SK-N-SH (cell line): ENCODE results near the gene VASH2. TPM values are rescaled to one million over a fixed set of nuclear protein-coding genes. Genes with fewer than 3 reads are reported as not detected.

Source experiments
- CTCF ChIA-PET: fragments of 300-600, 350-600 bp; formaldehyde crosslinking; extraction: SDS; loops from one replicate; lab custom pipeline; 2021; lab: Yijun Ruan, JAX
- POLR2A ChIA-PET: fragments of 350-600 bp; sonication (Branson Sonifier 250); formaldehyde crosslinking; extraction: SDS; loops from one replicate; lab custom pipeline; 2020; ENCODE audit warnings: antibody characterized with exemption, inconsistent platforms; lab: Yijun Ruan, JAX
- DNase-seq: peaks from one replicate; pipeline ENCODE4 v3.0.0; 2012
- H2AFZ ChIP-seq: fragments of 200-600 bp; sonication (generic); 2 replicates; pipeline ENCODE4 v1.8.1; 2016; ENCODE audit warnings: antibody characterized with exemption, mild to moderate bottlenecking, low read depth
- H3F3A ChIP-seq: fragments of 200-600 bp; sonication (generic); replicated peaks from 2 replicates; pipeline ENCODE3; 2016; ENCODE audit warnings: antibody characterized with exemption, mild to moderate bottlenecking; ENCODE audit not compliant: insufficient read depth
- H3K27ac ChIP-seq, 2 experiments: fragments of 200-500 bp in 1 of 2; fragments of 200-600 bp in 1 of 2; sonication (Bioruptor generic) in 1 of 2; sonication (generic), shearing (Covaris generic) in 1 of 2; 2 replicates each; pipeline versions ENCODE4 v1.5.1 to v1.6.1; 2014 to 2016; ENCODE audit warnings: low read depth in 2 of 2, inconsistent platforms in 1 of 2, low read length in 1 of 2, mild to moderate bottlenecking in 1 of 2, mixed read lengths in 1 of 2
- H3K27me3 ChIP-seq: fragments of 200-600 bp; sonication (generic), shearing (Covaris generic); 2 replicates; pipeline ENCODE4 v1.6.1; 2016; ENCODE audit warnings: mixed run types; ENCODE audit not compliant: insufficient read depth
- H3K36me3 ChIP-seq, 2 experiments: fragments of 200-500 bp in 1 of 2; fragments of 200-600 bp in 1 of 2; sonication (Bioruptor generic) in 1 of 2; sonication (generic) in 1 of 2; replicated peaks in 1 of 2; 2 replicates each; pipeline versions ENCODE3 to v1.5.1; 2014 to 2016; ENCODE audit warnings: low read length in 1 of 2, mild to moderate bottlenecking in 1 of 2; ENCODE audit not compliant: insufficient read depth in 2 of 2, control insufficient read depth in 1 of 2
- H3K4me1 ChIP-seq, 2 experiments: fragments of 200-500 bp in 1 of 2; fragments of 200-600 bp in 1 of 2; sonication (Bioruptor generic) in 1 of 2; sonication (generic), shearing (Covaris generic) in 1 of 2; 2 replicates each; pipeline versions ENCODE4 v1.5.1 to v1.6.1; 2014 to 2016; ENCODE audit warnings: low read depth in 1 of 2, low read length in 1 of 2, mixed run types in 1 of 2; ENCODE audit not compliant: insufficient read depth in 2 of 2, control insufficient read depth in 1 of 2
- H3K4me2 ChIP-seq: fragments of 200-600 bp; sonication (generic), shearing (Covaris generic); 2 replicates; pipeline ENCODE4 v1.6.1; 2017; ENCODE audit warnings: mixed run types
- H3K4me3 ChIP-seq, 2 experiments: fragments of 200-500 bp in 1 of 2; fragments of 200-600 bp in 1 of 2; sonication (Bioruptor generic) in 1 of 2; sonication (generic), shearing (Covaris generic) in 1 of 2; 2 replicates each; pipeline versions ENCODE4 v1.5.1 to v1.8.1; 2014 to 2016; ENCODE audit warnings: low read depth in 2 of 2, inconsistent platforms in 1 of 2, low read length in 1 of 2, mild to moderate bottlenecking in 1 of 2, mixed read lengths in 1 of 2, moderate library complexity in 1 of 2
- H3K79me2 ChIP-seq: fragments of 200-600 bp; sonication (generic); 2 replicates; pipeline ENCODE4 v1.8.1; 2017; ENCODE audit warnings: mild to moderate bottlenecking; ENCODE audit not compliant: insufficient read depth
- H3K9ac ChIP-seq: fragments of 200-600 bp; sonication (generic); 2 replicates; pipeline ENCODE4 v1.6.1; 2017; ENCODE audit warnings: mixed run types
- H3K9me2 ChIP-seq: fragments of 200-600 bp; sonication (generic); 2 replicates; pipeline ENCODE4 v1.6.1; 2017; ENCODE audit warnings: mixed run types
- H3K9me3 ChIP-seq: fragments of 200-600 bp; sonication (generic); 2 replicates; pipeline ENCODE4 v1.6.1; 2017; ENCODE audit warnings: mixed run types, mild to moderate bottlenecking, moderate library complexity
- H4K20me1 ChIP-seq: fragments of 200-600 bp; sonication (generic); 2 replicates; pipeline ENCODE4 v1.6.1; 2017; ENCODE audit warnings: mild to moderate bottlenecking, mixed run types; ENCODE audit not compliant: insufficient read depth
- CHD2 ChIP-seq: fragments of 150-350 bp; IDR thresholded peaks from 2 replicates; pipeline ENCODE4 v1.6.1; 2018; ENCODE audit warnings: low read length; ENCODE audit not compliant: partially characterized antibody
- ELF1 ChIP-seq: IDR thresholded peaks from 2 replicates; pipeline ENCODE4 v1.4.0; 2012
- EP300 ChIP-seq, 2 experiments: IDR thresholded peaks; 2 replicates each; pipeline versions ENCODE4 v1.4.0 to v1.6.1; 2012; ENCODE audit warnings: borderline replicate concordance in 1 of 2, low read depth in 1 of 2, low read length in 1 of 2
- EZH2phosphoT487 ChIP-seq: fragments of 200-600 bp; sonication (generic); IDR thresholded peaks from 2 replicates; pipeline ENCODE4 v1.6.1; 2017; ENCODE audit warnings: low read depth, mixed run types, mild to moderate bottlenecking, antibody characterized with exemption, moderate library complexity, borderline replicate concordance
- FOSL2 ChIP-seq: IDR thresholded peaks from 2 replicates; pipeline ENCODE4 v1.4.0; 2012; ENCODE audit warnings: low read depth, mild to moderate bottlenecking, moderate library complexity, borderline replicate concordance
- FOXM1 ChIP-seq: IDR thresholded peaks from 2 replicates; pipeline ENCODE4 v1.4.0; 2012; ENCODE audit warnings: low read depth, mild to moderate bottlenecking
- GABPA ChIP-seq: IDR thresholded peaks from 2 replicates; pipeline ENCODE4 v1.4.0; 2012; ENCODE audit warnings: low read depth, mild to moderate bottlenecking
- GATA2 ChIP-seq: sonication (generic); formaldehyde crosslinking; IDR thresholded peaks from 2 replicates; pipeline ENCODE4 v1.5.0; 2020; ENCODE audit warnings: mild to moderate bottlenecking, missing genetic modification reagents
- JUND ChIP-seq: IDR thresholded peaks from 2 replicates; pipeline ENCODE4 v1.4.0; 2012
- MXI1 ChIP-seq: IDR thresholded peaks from 2 replicates; pipeline ENCODE4 v1.6.1; 2012; ENCODE audit warnings: mild to moderate bottlenecking, low read depth, low read length, improper control_type of control experiment
- NFIC ChIP-seq: IDR thresholded peaks from 2 replicates; pipeline ENCODE4 v1.4.0; 2012; ENCODE audit warnings: borderline replicate concordance
- RAD21 ChIP-seq: IDR thresholded peaks from 2 replicates; pipeline ENCODE4 v1.6.1; 2012; ENCODE audit warnings: mild to moderate bottlenecking, low read length
- RCOR1 ChIP-seq: fragments of 150-350 bp; IDR thresholded peaks from 2 replicates; pipeline ENCODE4 v1.6.1; 2017; ENCODE audit warnings: antibody characterized with exemption, low read length
- RXRA ChIP-seq: IDR thresholded peaks from 2 replicates; pipeline ENCODE4 v1.4.0; 2012; ENCODE audit warnings: low read depth, mild to moderate bottlenecking, borderline replicate concordance
- SMC3 ChIP-seq: IDR thresholded peaks from 2 replicates; pipeline ENCODE4 v1.6.1; 2012; ENCODE audit warnings: low read depth, low read length, improper control_type of control experiment
- TAF1 ChIP-seq: IDR thresholded peaks from 2 replicates; pipeline ENCODE4 v1.6.1; 2012; ENCODE audit warnings: low read depth, mild to moderate bottlenecking, low read length, moderate library complexity, borderline replicate concordance
- TCF12 ChIP-seq: IDR thresholded peaks from 2 replicates; pipeline ENCODE4 v1.4.0; 2012
- YY1 ChIP-seq: IDR thresholded peaks from 2 replicates; pipeline ENCODE4 v1.4.0; 2012; ENCODE audit warnings: low read depth, mild to moderate bottlenecking
- WGBS: methylation state at CpG from one replicate; pipeline ENCODE4 v1.1.6; 2017; ENCODE audit warnings: low lambda C conversion rate; 5-methylcytosine and 5-hydroxymethylcytosine counted together
- polyA plus RNA-seq, 3 experiments: library from polyadenylated mRNA; depleted of rRNA; stranded (reverse); fragments of >200 nt; gene quantifications; 2 replicates each; pipeline ENCODE4 v1.2.3, GENCODE V29; 2012
- TF ChIP-seq, protein P1 (sequence below): IDR thresholded peaks from 2 replicates; pipeline ENCODE4 v1.4.0; 2012; ENCODE audit warnings: low read depth
- TF ChIP-seq, protein P2 (sequence below): fragments of 200-600 bp; sonication (generic); IDR thresholded peaks from 2 replicates; pipeline ENCODE4 v1.6.1; 2017; ENCODE audit warnings: antibody characterized with exemption, mild to moderate bottlenecking, moderate library complexity
- TF ChIP-seq, protein P3 (sequence below): IDR thresholded peaks from 2 replicates; pipeline ENCODE4 v1.4.0; 2012; ENCODE audit warnings: low read depth, borderline replicate concordance
- TF ChIP-seq, protein P4 (sequence below): fragments of 150-350 bp; IDR thresholded peaks from 2 replicates; pipeline ENCODE4 v1.6.1; 2016; ENCODE audit warnings: mild to moderate bottlenecking, low read depth, low read length

VASH2 gene
- polyA plus RNA-seq, 1 of the 3 experiments (the other 2 are of a cell fraction): 0.41 TPM

DNA sequence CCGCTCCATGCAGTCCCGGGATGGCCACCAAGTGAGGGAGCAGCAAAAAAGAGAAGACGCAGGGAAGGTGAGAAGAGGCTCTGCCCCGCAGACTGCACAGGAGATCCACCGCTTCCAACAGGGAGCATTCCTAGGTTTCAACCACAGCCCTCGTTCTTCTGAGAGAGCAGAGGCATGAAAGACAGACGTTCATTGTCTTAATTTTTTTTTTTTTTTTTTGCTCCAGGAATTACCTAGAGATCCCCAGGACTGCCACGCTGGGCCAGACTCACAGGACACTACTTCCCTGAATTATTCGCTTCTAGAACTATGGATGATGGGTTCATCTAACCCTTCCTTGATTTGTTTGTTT is 33.2 kb upstream of the VASH2 start:
- H3K9me3 ChIP-seq: no peaks in the 10 kb centered on the region
- H3K27ac ChIP-seq: no peak overlapping the region
- no peaks in the 10 kb centered on the region for H3K79me2 ChIP-seq
- H2AFZ ChIP-seq: no peak overlapping the region
- no peak overlapping the region for H3K4me2 ChIP-seq
- CTCF ChIA-PET: no interaction called here
- no peak for DNase-seq
- POLR2A ChIA-PET: no interaction called here
- H3K27me3 ChIP-seq: no peaks in the 10 kb centered on the region
- peaks cover 0 to 5% of the 10 kb centered on the region in 2 experiments; a peak in 1 of 4 replicates for H3K4me1 ChIP-seq
- H3K9me2 ChIP-seq: no peaks in the 10 kb centered on the region
- no peak overlapping the region for H3K9ac ChIP-seq
- 87% methylated on average over 9 of the region's 9 CpGs for WGBS
- H3F3A ChIP-seq: no peaks in the 10 kb centered on the region
- H3K36me3 ChIP-seq: no peaks in the 10 kb centered on the region
- TF ChIP-seq EZH2phosphoT487: no peak
- no peak for TF ChIP-seq RAD21
- TF ChIP-seq GATA2: no peak
- no peak for TF ChIP-seq ELF1
- TF ChIP-seq CHD2: no peak
- H3K4me3 ChIP-seq: no peak overlapping the region
- no peaks in the 10 kb centered on the region for H4K20me1 ChIP-seq

DNA sequence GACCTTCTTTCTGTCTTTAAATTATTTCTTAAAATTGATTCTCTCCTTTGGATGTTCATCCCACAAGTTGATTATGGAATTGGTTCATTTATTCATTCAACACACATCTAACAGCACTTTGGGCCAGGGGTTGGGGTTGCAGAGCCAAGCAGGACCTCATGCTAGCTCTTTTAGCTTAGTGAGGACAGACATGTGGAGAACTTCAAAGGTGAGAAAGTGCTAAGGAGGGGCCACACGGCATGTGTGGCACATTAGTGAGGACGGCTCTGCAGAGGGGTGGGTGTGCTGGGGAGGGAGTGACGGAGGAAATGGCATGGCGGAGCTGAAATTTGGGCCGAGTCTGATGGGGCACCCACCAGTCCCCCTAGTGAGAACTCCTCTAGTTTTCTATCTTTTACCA is 32.5 kb upstream of the VASH2 start:
- Histone ChIP-seq H3K27ac (no peak overlapping the region), H3K9ac (no peak overlapping the region), H3K4me1 (peaks cover 0 to 5% of the 10 kb centered on the region in 2 experiments; a peak in 1 of 4 replicates), H3K9me2 (no peaks in the 10 kb centered on the region), H3K4me2 (no peak overlapping the region), H3F3A (no peaks in the 10 kb centered on the region), H3K27me3 (no peaks in the 10 kb centered on the region), H3K79me2 (no peaks in the 10 kb centered on the region), H3K4me3 (no peak overlapping the region), H4K20me1 (no peaks in the 10 kb centered on the region), H2AFZ (no peak overlapping the region), H3K36me3 (no peaks in the 10 kb centered on the region), H3K9me3 (no peaks in the 10 kb centered on the region)
- WGBS: 77% methylated on average over 5 of the region's 5 CpGs
- ChIA-PET CTCF (interaction anchor here (1.3 kb wide), 1 partner anchor 168 kb away, joined by 3 read pairs; no protein-coding TSS in a partner anchor), POLR2A (no interaction called here)
- DNase-seq: no peak
- TF ChIP-seq SMC3 (no peak), JUND (no peak), NFIC (no peak), RXRA (no peak), FOXM1 (no peak), GABPA (no peak), ELF1 (no peak), TAF1 (no peak), MXI1 (no peak)

DNA sequence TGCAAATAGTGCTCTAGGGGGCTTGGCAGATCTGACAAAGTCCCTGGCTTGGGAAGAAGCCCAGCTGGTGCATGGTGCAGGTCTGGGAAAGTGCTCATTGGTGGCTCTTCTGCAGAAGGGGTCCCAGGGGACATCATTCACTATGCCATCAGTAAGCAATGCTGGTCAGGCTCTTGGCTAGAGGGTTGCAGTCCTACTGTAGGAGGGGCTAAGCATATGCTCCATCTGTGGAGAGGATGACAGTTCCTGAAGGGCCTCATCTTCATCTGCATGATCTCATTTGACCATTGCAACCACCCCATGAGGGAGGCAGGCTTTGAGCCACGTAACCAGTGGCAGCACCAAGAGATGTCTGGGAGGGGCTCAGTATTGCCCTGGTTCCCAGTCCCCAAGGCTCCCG is 31.5 kb upstream of the VASH2 start:
- H3K36me3 ChIP-seq: no peaks in the 10 kb centered on the region
- H3K9ac ChIP-seq: no peak overlapping the region
- H3K4me2 ChIP-seq: no peak overlapping the region
- DNase-seq: no peak
- CTCF ChIA-PET: no interaction called here
- H4K20me1 ChIP-seq: no peaks in the 10 kb centered on the region
- TF ChIP-seq, protein P1, sequence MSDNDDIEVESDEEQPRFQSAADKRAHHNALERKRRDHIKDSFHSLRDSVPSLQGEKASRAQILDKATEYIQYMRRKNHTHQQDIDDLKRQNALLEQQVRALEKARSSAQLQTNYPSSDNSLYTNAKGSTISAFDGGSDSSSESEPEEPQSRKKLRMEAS: no peak
- TF ChIP-seq, protein P2, sequence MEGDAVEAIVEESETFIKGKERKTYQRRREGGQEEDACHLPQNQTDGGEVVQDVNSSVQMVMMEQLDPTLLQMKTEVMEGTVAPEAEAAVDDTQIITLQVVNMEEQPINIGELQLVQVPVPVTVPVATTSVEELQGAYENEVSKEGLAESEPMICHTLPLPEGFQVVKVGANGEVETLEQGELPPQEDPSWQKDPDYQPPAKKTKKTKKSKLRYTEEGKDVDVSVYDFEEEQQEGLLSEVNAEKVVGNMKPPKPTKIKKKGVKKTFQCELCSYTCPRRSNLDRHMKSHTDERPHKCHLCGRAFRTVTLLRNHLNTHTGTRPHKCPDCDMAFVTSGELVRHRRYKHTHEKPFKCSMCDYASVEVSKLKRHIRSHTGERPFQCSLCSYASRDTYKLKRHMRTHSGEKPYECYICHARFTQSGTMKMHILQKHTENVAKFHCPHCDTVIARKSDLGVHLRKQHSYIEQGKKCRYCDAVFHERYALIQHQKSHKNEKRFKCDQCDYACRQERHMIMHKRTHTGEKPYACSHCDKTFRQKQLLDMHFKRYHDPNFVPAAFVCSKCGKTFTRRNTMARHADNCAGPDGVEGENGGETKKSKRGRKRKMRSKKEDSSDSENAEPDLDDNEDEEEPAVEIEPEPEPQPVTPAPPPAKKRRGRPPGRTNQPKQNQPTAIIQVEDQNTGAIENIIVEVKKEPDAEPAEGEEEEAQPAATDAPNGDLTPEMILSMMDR: no peak
- no peak for TF ChIP-seq EP300 (IDR thresholded peaks at IDR 0.05; ENCODE audit: borderline replicate concordance in 1 of 2, low read depth in 1 of 2, low read length in 1 of 2)
- TF ChIP-seq, protein P3, sequence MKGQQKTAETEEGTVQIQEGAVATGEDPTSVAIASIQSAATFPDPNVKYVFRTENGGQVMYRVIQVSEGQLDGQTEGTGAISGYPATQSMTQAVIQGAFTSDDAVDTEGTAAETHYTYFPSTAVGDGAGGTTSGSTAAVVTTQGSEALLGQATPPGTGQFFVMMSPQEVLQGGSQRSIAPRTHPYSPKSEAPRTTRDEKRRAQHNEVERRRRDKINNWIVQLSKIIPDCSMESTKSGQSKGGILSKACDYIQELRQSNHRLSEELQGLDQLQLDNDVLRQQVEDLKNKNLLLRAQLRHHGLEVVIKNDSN: no peak
- TF ChIP-seq RCOR1: no peak
- no peak for TF ChIP-seq GABPA
- TF ChIP-seq FOXM1: no peak
- TF ChIP-seq TCF12: no peak
- no peak for TF ChIP-seq JUND
- no peak for TF ChIP-seq FOSL2
- no peak for TF ChIP-seq YY1
- no peak for TF ChIP-seq RXRA
- TF ChIP-seq, protein P4, sequence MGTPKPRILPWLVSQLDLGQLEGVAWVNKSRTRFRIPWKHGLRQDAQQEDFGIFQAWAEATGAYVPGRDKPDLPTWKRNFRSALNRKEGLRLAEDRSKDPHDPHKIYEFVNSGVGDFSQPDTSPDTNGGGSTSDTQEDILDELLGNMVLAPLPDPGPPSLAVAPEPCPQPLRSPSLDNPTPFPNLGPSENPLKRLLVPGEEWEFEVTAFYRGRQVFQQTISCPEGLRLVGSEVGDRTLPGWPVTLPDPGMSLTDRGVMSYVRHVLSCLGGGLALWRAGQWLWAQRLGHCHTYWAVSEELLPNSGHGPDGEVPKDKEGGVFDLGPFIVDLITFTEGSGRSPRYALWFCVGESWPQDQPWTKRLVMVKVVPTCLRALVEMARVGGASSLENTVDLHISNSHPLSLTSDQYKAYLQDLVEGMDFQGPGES: no peak
- TF ChIP-seq, all 33 proteins: peak for 0
- no peaks in the 10 kb centered on the region for H3K9me2 ChIP-seq
- no peak overlapping the region for H2AFZ ChIP-seq
- H3K9me3 ChIP-seq: no peaks in the 10 kb centered on the region
- no peaks in the 10 kb centered on the region for H3K79me2 ChIP-seq
- H3K4me1 ChIP-seq: peaks cover 0 to 5% of the 10 kb centered on the region in 2 experiments; a peak in 1 of 4 replicates
- H3F3A ChIP-seq: no peaks in the 10 kb centered on the region
- H3K27ac ChIP-seq: no peak overlapping the region
- H3K27me3 ChIP-seq: no peaks in the 10 kb centered on the region
- WGBS: 69% methylated on average over 2 of the region's 2 CpGs
- H3K4me3 ChIP-seq: no peak overlapping the region
- POLR2A ChIA-PET: no interaction called here
